Keratinocyte (primary cell): ENCODE data around the gene ANKS1B. TPM values are rescaled to one million over a fixed set of nuclear protein-coding genes. Genes with fewer than 3 reads are reported as not detected.

ENCODE experiments used
- DNase-seq: peaks from one replicate; pipeline ENCODE4 v3.0.0-alpha.2; 2011; ENCODE audit warnings: low read depth, missing footprints, low spot score
- FAIRE-seq: peaks from 2 replicates; lab custom pipeline; 2011; peaks lifted over from hg19 to GRCh38; lab: Jason Lieb, UNC
- H2AFZ ChIP-seq: 2 replicates; pipeline ENCODE4 v1.6.0; 2012; ENCODE audit warnings: low read length, control low read depth, inconsistent platforms; ENCODE audit not compliant: control insufficient read depth
- H3K27ac ChIP-seq: 2 replicates; pipeline ENCODE4 v1.5.1; 2011; ENCODE audit warnings: low read length; ENCODE audit not compliant: control insufficient read depth, insufficient read depth
- H3K27me3 ChIP-seq: 3 replicates; pipeline ENCODE4 v1.6.0; 2011; ENCODE audit warnings: low read length; ENCODE audit not compliant: control insufficient read depth, insufficient read depth; ENCODE audit errors: extremely low read depth
- H3K36me3 ChIP-seq, 2 experiments: 2 replicates in 1 of 2; 3 replicates in 1 of 2; pipeline ENCODE4 v1.5.1; 2011; ENCODE audit warnings: low read length in 2 of 2, mild to moderate bottlenecking in 1 of 2; ENCODE audit not compliant: control insufficient read depth in 2 of 2, insufficient read depth in 2 of 2; ENCODE audit errors: extremely low read depth in 1 of 2
- H3K4me1 ChIP-seq: 3 replicates; pipeline ENCODE4 v1.5.1; 2011; ENCODE audit warnings: low read length; ENCODE audit not compliant: control insufficient read depth, insufficient read depth; ENCODE audit errors: extremely low read depth
- H3K4me2 ChIP-seq: 3 replicates; pipeline ENCODE4 v1.6.0; 2011; ENCODE audit warnings: low read depth, low read length; ENCODE audit not compliant: control insufficient read depth, insufficient read depth; ENCODE audit errors: extremely low read depth
- H3K4me3 ChIP-seq, 3 experiments: fragments of 200-600 bp in 1 of 3; sonication (generic) in 1 of 3; 2 replicates in 2 of 3; 3 replicates in 1 of 3; pipeline ENCODE4 v1.5.1; 2011 to 2016; ENCODE audit warnings: low read length in 3 of 3, mild to moderate bottlenecking in 3 of 3, control low read depth in 2 of 3, inconsistent platforms in 1 of 3, low read depth in 1 of 3, mixed read lengths in 1 of 3, mixed run types in 1 of 3, moderate library complexity in 1 of 3; ENCODE audit not compliant: control insufficient read depth in 2 of 3, insufficient read depth in 2 of 3; ENCODE audit errors: extremely low read depth in 1 of 3
- H3K79me2 ChIP-seq: 2 replicates; pipeline ENCODE4 v1.6.0; 2012; ENCODE audit warnings: low read length; ENCODE audit not compliant: control insufficient read depth, insufficient read depth
- H3K9ac ChIP-seq: 3 replicates; pipeline ENCODE4 v1.6.0; 2011; ENCODE audit warnings: low read length; ENCODE audit not compliant: control insufficient read depth, insufficient read depth; ENCODE audit errors: extremely low read depth
- H3K9me1 ChIP-seq: 3 replicates; pipeline ENCODE4 v1.6.0; 2011; ENCODE audit warnings: low read length; ENCODE audit not compliant: control insufficient read depth, insufficient read depth; ENCODE audit errors: extremely low read depth
- H3K9me3 ChIP-seq: 2 replicates; pipeline ENCODE4 v1.5.1; 2012; ENCODE audit warnings: low read depth, low read length; ENCODE audit not compliant: control insufficient read depth
- H4K20me1 ChIP-seq: 3 replicates; pipeline ENCODE4 v1.6.0; 2011; ENCODE audit warnings: low read length; ENCODE audit not compliant: control insufficient read depth, insufficient read depth; ENCODE audit errors: extremely low read depth
- CTCF ChIP-seq, 3 experiments: IDR thresholded peaks in 1 of 3; conservative IDR thresholded peaks in 1 of 3; optimal IDR thresholded peaks in 1 of 3; 2 replicates in 2 of 3; 3 replicates in 1 of 3; pipeline versions ENCODE3 to v1.5.1; 2011; ENCODE audit warnings: low read length in 3 of 3, mild to moderate bottlenecking in 3 of 3, moderate library complexity in 2 of 3, control low read depth in 1 of 3, inconsistent platforms in 1 of 3; ENCODE audit not compliant: insufficient read depth in 2 of 3; ENCODE audit errors: extremely low read depth in 1 of 3
- EZH2 ChIP-seq: IDR thresholded peaks from one replicate; pipeline ENCODE4 v1.6.1; 2012; ENCODE audit warnings: inconsistent platforms, mild to moderate bottlenecking, low read length, moderate library complexity
- dilution Hi-C: fragments of 300-500 bp; cut with MboI; formaldehyde crosslinking; loops from one replicate; pipeline ENCODE4 v1.7.0; 2020; ENCODE audit warnings: low sequenced_read_pairs; ENCODE audit not compliant: extremely low pct_ligation_motif_present
- polyA plus RNA-seq, 5 experiments: library from polyadenylated mRNA; depleted of rRNA in 3 of 5; stranded (reverse) in 3 of 5; stranded (forward) in 1 of 5; unstranded in 1 of 5; fragments of >200 nt; gene quantifications; 1 replicate in 1 of 5; 2 replicates in 3 of 5; 3 replicates in 1 of 5; pipeline versions ENCODE4 v1.2.1 to v1.2.3, GENCODE V29; 2011 to 2012; ENCODE audit warnings: missing spikeins in 2 of 5, low read depth in 1 of 5, low replicate concordance in 1 of 5

Gene ANKS1B
- polyA plus RNA-seq, 1 donor (not counting 4 experiments of a cell fraction or from before 2014, with no cell fraction given), result not detected

GRCh38 chr12:99137124-99137855 lies 847.4 kb downstream of the ANKS1B start:
- Histone ChIP-seq H3K4me2 (no peak overlapping the region), H3K79me2 (no peaks in the 10 kb centered on the region), H3K4me1 (no peaks in the 10 kb centered on the region), H3K36me3 (no peaks in the 10 kb centered on the region), H3K9ac (no peak overlapping the region), H2AFZ (no peak overlapping the region), H3K9me3 (no peaks in the 10 kb centered on the region), H3K27ac (no peak overlapping the region), H3K27me3 (no peaks in the 10 kb centered on the region), H3K4me3 (no peak overlapping the region), H4K20me1 (no peaks in the 10 kb centered on the region), H3K9me1 (no peaks in the 10 kb centered on the region)
- dilution Hi-C loops, result no loop called here
- TF ChIP-seq CTCF (optimal IDR thresholded peaks at IDR 0.05 in 1 of 3, IDR thresholded peaks at IDR 0.05 in 1 of 3, conservative IDR thresholded peaks at IDR 0.05 in 1 of 3; ENCODE audit: extremely low read depth in 1 of 3, insufficient read depth in 2 of 3, low read length in 3 of 3) (no peak), EZH2 (no peak)
- FAIRE-seq, result no peak
- DNase-seq, result no peak

GRCh38 chr12:99136516-99136915 lies 848.2 kb downstream of the ANKS1B start:
- TF ChIP-seq EZH2, result no peak
- TF ChIP-seq CTCF (optimal IDR thresholded peaks at IDR 0.05 in 1 of 3, IDR thresholded peaks at IDR 0.05 in 1 of 3, conservative IDR thresholded peaks at IDR 0.05 in 1 of 3; ENCODE audit: extremely low read depth in 1 of 3, insufficient read depth in 2 of 3, low read length in 3 of 3), result no peak
- dilution Hi-C loops, result no loop called here
- no peak overlapping the region for H2AFZ ChIP-seq

More at GRCh38 chr12:99136516-99136915, 848.2 kb downstream of the ANKS1B start:
- no peak overlapping the region for H3K4me2 ChIP-seq
- no peaks in the 10 kb centered on the region for H3K9me3 ChIP-seq
- H3K79me2 ChIP-seq, result no peaks in the 10 kb centered on the region
- no peaks in the 10 kb centered on the region for H3K4me1 ChIP-seq
- H3K36me3 ChIP-seq, result no peaks in the 10 kb centered on the region
- H3K4me3 ChIP-seq, result no peak overlapping the region
- H3K9ac ChIP-seq, result no peak overlapping the region
- FAIRE-seq, result no peak
- no peaks in the 10 kb centered on the region for H4K20me1 ChIP-seq
- no peak for DNase-seq
- no peaks in the 10 kb centered on the region for H3K9me1 ChIP-seq
- no peak overlapping the region for H3K27ac ChIP-seq
- no peaks in the 10 kb centered on the region for H3K27me3 ChIP-seq
